ENCODE data around the gene TRAF7. TPM values are rescaled to one million over a fixed set of nuclear protein-coding genes. Genes with fewer than 3 reads are reported as not detected.
A peak's percentile ranks its signal among the peaks of the same experiment; 100 is the strongest.
"Not testable (repeated sequence)": the region's sequence is repeated elsewhere in the genome, so short reads cannot be mapped to it uniquely, and the experiment has no call there.

TRAF7 gene
- 47.4 and 50.2 TPM in 2 replicates for total RNA-seq

GRCh38 chr16:2155091-2155950 is at the start of gene TRAF7:
Gene TRAF7, plus strand, starts transcription at chr16:2155782. Its CDS starts 8,139 bp downstream, at chr16:2163921.
- FAIRE-seq = peak; percentile 90
- H3K27me3 ChIP-seq (ENCODE audit: control insufficient read depth, insufficient read depth, low read length) = no peaks in the 10 kb centered on the region
- peak; percentile 100 for DNase-seq (ENCODE audit: low read depth)
- no peak for TF ChIP-seq CTCF (IDR thresholded peaks at IDR 0.05; ENCODE audit: insufficient read depth, low read length, severe bottlenecking)
- peak within 1 kb of the TSS; percentile 99 for H3K4me3 ChIP-seq (ENCODE audit: low read depth, low read length)
- H3K36me3 ChIP-seq (ENCODE audit: control insufficient read depth, insufficient read depth, low read length) = peaks cover 29% of the 10 kb centered on the region

- not testable (repeated sequence) for FAIRE-seq; H3K27me3 ChIP-seq (ENCODE audit: control insufficient read depth, insufficient read depth, low read length); H3K4me3 ChIP-seq (ENCODE audit: low read depth, low read length); DNase-seq (ENCODE audit: low read depth)
- H3K36me3 ChIP-seq (ENCODE audit: control insufficient read depth, insufficient read depth, low read length) = peaks cover 12% of the 10 kb centered on the region
Observed at GRCh38 chr16:2106211-2106610, 49.4 kb upstream of the TRAF7 start.

GRCh38 chr16:2107121-2107790 is 48.3 kb upstream of the TRAF7 start:
- not testable (repeated sequence) for H3K4me3 ChIP-seq (ENCODE audit: low read depth, low read length); H3K27me3 ChIP-seq (ENCODE audit: control insufficient read depth, insufficient read depth, low read length); FAIRE-seq
- peak; percentile 34 for DNase-seq (ENCODE audit: low read depth)
- H3K36me3 ChIP-seq (ENCODE audit: control insufficient read depth, insufficient read depth, low read length) = peaks cover 10% of the 10 kb centered on the region

GRCh38 chr16:2107791-2108125 is 47.8 kb upstream of the TRAF7 start:
- not testable (repeated sequence) for H3K4me3 ChIP-seq (ENCODE audit: low read depth, low read length); FAIRE-seq; H3K27me3 ChIP-seq (ENCODE audit: control insufficient read depth, insufficient read depth, low read length); H3K36me3 ChIP-seq (ENCODE audit: control insufficient read depth, insufficient read depth, low read length); DNase-seq (ENCODE audit: low read depth)

GRCh38 chr16:2108446-2109270 is 46.9 kb upstream of the TRAF7 start:
- H3K36me3 ChIP-seq (ENCODE audit: control insufficient read depth, insufficient read depth, low read length); FAIRE-seq; H3K4me3 ChIP-seq (ENCODE audit: low read depth, low read length); H3K27me3 ChIP-seq (ENCODE audit: control insufficient read depth, insufficient read depth, low read length); DNase-seq (ENCODE audit: low read depth): not testable (repeated sequence)

- DNase-seq (ENCODE audit: low read depth); H3K27me3 ChIP-seq (ENCODE audit: control insufficient read depth, insufficient read depth, low read length); H3K36me3 ChIP-seq (ENCODE audit: control insufficient read depth, insufficient read depth, low read length); FAIRE-seq; H3K4me3 ChIP-seq (ENCODE audit: low read depth, low read length): not testable (repeated sequence)
Observed at GRCh38 chr16:2109271-2109580, 46.4 kb upstream of the TRAF7 start.

GRCh38 chr16:2109872-2110271 is 45.7 kb upstream of the TRAF7 start:
- not testable (repeated sequence) for FAIRE-seq; H3K4me3 ChIP-seq (ENCODE audit: low read depth, low read length); H3K27me3 ChIP-seq (ENCODE audit: control insufficient read depth, insufficient read depth, low read length); DNase-seq (ENCODE audit: low read depth); H3K36me3 ChIP-seq (ENCODE audit: control insufficient read depth, insufficient read depth, low read length)

GRCh38 chr16:2110332-2111008 is 45.1 kb upstream of the TRAF7 start:
- FAIRE-seq; H3K27me3 ChIP-seq (ENCODE audit: control insufficient read depth, insufficient read depth, low read length); H3K4me3 ChIP-seq (ENCODE audit: low read depth, low read length); H3K36me3 ChIP-seq (ENCODE audit: control insufficient read depth, insufficient read depth, low read length); DNase-seq (ENCODE audit: low read depth): not testable (repeated sequence)

- H3K36me3 ChIP-seq (ENCODE audit: control insufficient read depth, insufficient read depth, low read length); DNase-seq (ENCODE audit: low read depth); FAIRE-seq; H3K27me3 ChIP-seq (ENCODE audit: control insufficient read depth, insufficient read depth, low read length); H3K4me3 ChIP-seq (ENCODE audit: low read depth, low read length): not testable (repeated sequence)
Observed at GRCh38 chr16:2111009-2111353, 44.6 kb upstream of the TRAF7 start.

GRCh38 chr16:2111412-2112335 is 43.9 kb upstream of the TRAF7 start:
- not testable (repeated sequence) for H3K4me3 ChIP-seq (ENCODE audit: low read depth, low read length); FAIRE-seq; DNase-seq (ENCODE audit: low read depth); H3K36me3 ChIP-seq (ENCODE audit: control insufficient read depth, insufficient read depth, low read length); H3K27me3 ChIP-seq (ENCODE audit: control insufficient read depth, insufficient read depth, low read length)

- DNase-seq (ENCODE audit: low read depth); H3K36me3 ChIP-seq (ENCODE audit: control insufficient read depth, insufficient read depth, low read length); FAIRE-seq; H3K4me3 ChIP-seq (ENCODE audit: low read depth, low read length); H3K27me3 ChIP-seq (ENCODE audit: control insufficient read depth, insufficient read depth, low read length): not testable (repeated sequence)
Observed at GRCh38 chr16:2112539-2113106, 43.0 kb upstream of the TRAF7 start.

GRCh38 chr16:2114225-2114624 is 41.4 kb upstream of the TRAF7 start:
- DNase-seq (ENCODE audit: low read depth); H3K36me3 ChIP-seq (ENCODE audit: control insufficient read depth, insufficient read depth, low read length); H3K4me3 ChIP-seq (ENCODE audit: low read depth, low read length); FAIRE-seq; H3K27me3 ChIP-seq (ENCODE audit: control insufficient read depth, insufficient read depth, low read length): not testable (repeated sequence)
